ENCODE measurements around the gene CNTNAP2.
"Not testable (repeated sequence)": the region's sequence is repeated elsewhere in the genome, so short reads cannot be mapped to it uniquely, and the experiment has no call there.

CNTNAP2 gene

GRCh38 chr7:147524726-147525250 is 1408.2 kb downstream of the CNTNAP2 start:
- no peak for DNase-seq

GRCh38 chr7:147525325-147525724 is 1408.7 kb downstream of the CNTNAP2 start:
- no peak for DNase-seq

DNA sequence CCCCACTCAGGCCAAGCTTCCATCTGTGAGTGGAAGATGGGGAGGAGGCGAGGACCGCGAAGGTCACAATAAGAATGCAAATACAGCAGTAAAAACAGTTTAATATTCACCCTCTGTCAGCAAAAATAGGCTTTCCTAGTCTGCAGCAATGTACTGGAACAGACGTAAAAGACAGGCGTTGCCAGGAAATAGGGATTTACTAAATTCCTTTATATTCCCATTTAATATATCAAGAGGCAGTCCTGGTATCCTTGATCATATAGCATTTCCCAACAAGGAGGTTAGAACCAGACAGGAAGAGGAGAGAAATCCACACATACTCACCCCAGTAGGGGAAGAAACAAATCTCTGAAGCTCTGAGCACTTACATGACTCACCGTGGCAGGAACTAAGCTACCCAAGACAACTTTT is 1419.1 kb downstream of the CNTNAP2 start:
- DNase-seq = no peak

- DNase-seq = no peak
These were observed 1423.1 kb downstream of the CNTNAP2 start for GRCh38 chr7:147539685-147540084.

GRCh38 chr7:147540743-147541142 is 1424.1 kb downstream of the CNTNAP2 start:
- DNase-seq = no peak

DNA sequence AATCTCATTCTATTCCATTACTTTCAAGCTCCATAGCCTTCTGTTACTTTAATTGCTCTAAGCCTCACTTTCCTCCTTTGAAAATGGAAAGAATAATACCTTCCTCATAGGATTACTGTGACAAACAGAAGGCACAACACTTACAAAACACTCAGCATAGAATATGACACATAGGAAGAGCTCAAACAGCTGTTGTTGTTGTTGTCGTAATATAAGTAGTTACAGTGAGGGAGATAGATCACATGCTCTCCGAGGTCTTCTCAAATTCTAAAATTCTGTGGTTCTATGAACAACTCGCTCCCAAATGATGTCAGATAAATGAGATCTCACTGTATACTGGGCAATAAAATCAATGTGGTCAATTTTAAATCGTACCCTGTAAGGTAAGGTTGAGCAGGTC is 1424.7 kb downstream of the CNTNAP2 start:
- DNase-seq = no peak

GRCh38 chr7:147547252-147547897 is 1430.8 kb downstream of the CNTNAP2 start:
- DNase-seq = no peak

DNA sequence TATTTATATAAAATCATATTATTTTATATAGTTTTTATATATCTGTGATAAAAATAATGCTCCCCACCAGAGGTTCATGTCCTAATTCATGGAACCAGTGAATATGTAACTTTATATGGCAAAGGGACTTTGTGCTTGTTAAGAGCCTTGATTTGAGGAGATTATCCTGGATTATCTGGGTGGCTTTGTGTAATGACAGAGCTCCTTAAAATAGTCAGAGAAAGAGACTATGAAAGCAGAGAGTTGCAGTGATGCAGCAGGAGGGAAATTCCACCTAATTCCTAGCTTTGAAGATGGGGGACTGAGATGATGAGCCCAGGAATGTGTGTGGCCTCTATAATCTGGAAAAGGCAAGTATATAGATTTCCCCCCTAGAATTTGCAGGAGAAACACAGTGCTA is 1439.7 kb downstream of the CNTNAP2 start:
- no peak for DNase-seq

GRCh38 chr7:147563669-147564068 is 1447.1 kb downstream of the CNTNAP2 start:
- DNase-seq = no peak

DNA sequence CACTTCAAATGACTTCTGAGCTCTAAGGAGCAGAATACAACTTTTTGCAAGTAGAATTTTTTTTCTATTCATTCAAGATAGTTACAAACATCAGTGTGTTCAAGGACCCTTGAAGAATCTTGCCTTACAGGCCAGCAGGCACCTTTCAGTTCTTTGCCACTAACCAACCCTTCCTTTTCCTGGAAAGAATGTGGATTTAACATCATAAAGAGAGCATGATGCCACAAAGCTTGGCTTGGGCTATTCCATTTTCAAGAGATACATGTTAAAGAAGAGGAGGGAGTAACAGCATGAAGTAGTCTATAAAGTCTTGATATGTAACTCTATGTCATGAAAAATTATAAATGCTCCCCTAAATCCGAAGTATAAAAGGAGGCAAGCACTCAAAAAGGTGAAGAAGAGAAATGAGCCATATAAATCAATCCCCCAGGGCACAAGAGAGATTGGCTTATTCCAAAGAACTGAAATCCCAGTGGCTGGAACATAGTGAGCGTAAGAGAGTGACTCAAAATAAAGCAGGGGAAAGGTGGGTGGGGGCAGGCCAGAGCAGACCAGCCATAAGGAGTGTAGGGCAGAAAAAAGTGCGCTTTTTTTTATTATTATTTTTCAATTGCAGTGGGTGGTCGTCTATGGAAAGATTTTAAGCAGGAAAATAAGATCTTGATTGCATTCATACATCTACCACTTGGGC is 1448.3 kb downstream of the CNTNAP2 start:
- DNase-seq = no peak

DNA sequence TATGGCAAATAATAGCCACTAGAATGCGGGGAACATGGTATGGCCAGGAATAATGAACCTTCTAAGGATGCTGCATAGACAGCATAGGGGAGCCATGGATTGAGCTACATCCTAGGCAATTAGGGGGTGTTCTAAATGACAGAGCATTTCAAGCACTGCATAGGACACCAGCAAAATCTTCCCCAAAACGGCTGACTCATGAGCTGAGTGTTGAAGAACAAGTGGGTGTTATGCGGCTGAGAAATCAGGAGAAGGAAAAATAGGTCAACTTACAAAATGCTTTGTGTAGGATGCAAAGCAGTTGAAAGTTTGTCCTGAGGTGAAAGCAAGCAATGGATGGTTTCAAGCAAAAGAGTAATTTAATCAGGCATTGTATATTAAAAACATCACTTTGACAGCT is 1450.4 kb downstream of the CNTNAP2 start:
- no peak for DNase-seq

- DNase-seq = no peak
These were observed 1452.7 kb downstream of the CNTNAP2 start for GRCh38 chr7:147569116-147569913.

DNA sequence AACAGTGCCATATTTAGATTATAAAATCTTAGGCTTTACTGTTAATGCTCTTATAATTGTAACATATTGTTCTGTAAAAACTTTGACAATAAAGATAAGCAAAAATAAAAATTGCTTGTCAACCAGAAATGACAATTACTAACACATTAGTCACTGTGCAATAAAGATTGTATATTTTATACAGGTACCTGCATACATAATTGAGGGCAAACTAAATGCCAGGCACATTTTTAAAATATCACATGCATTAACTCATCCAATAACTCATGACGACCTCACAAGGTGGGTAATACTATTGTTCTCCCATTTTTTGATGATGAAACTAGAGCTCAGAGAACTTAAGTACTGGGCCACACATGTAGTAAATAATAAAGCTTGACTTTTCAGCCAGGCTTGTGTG is 1453.8 kb downstream of the CNTNAP2 start:
- no peak for DNase-seq

- no peak for DNase-seq
These were observed 1455.0 kb downstream of the CNTNAP2 start for GRCh38 chr7:147571436-147572185.

DNA sequence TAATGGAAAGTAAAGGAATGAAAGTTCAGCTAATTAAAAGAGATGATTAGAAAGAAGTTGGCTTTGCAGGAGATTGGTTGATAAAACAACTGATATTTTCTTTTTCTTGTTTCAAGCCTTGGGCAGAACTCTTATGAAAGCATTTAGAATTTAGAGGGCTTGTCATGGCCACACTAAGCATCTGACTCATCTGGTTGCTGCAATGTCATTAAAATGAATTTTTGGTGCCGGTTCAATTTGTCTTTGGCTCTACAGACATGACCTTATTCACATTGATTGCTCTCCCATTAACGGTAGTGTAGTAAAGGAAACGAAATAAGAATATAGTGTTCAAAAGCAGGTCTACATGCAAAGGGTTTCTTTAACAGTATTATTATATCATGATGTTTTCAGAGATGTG is 1461.6 kb downstream of the CNTNAP2 start:
- no peak for DNase-seq

GRCh38 chr7:147579148-147579547 is 1462.5 kb downstream of the CNTNAP2 start:
- no peak for DNase-seq

- no peak for DNase-seq
These were observed 1468.2 kb downstream of the CNTNAP2 start for GRCh38 chr7:147584771-147585193.

DNA sequence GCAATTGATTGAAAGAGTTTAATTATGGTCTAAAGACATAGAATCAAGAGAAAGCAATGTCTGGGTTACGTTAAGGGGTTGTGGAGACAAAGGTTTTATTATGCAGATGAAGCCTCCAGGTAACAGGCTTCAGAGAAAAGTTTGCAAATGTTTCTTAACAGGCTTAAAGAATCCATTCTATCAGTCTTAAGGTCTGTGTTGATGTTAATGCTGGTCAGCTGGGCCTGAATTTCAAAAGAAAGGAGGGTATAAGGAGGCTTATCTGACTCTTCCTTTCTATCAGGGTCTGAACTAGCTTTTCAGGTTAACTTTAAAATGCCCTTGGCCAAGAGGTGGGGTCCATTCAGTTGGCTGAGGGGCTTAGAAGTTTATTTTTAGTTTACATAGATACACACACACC is 1469.5 kb downstream of the CNTNAP2 start:
- DNase-seq = no peak

DNA sequence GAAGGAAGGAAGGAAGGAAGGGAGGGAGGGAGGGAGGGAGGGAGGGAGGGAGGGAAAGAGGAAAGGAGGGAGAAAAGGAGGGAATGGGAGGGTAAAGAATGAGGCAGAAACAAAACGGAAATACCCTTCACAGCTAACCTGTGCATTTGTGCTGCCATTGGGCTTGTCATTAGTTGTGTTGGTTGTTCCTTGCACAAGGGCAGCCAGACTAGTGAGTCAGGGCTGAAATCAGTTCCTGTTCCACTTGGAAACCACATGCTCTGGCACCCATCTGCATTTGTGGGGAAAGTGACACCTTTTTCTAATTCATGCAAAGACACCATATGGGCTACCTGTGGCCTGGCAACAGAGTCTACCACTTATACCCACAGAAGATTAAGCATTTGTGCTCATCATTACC is 1469.9 kb downstream of the CNTNAP2 start:
- DNase-seq = no peak

- no peak for DNase-seq
These were observed 1476.9 kb downstream of the CNTNAP2 start for GRCh38 chr7:147593271-147594057.

- no peak for DNase-seq
These were observed 1478.4 kb downstream of the CNTNAP2 start for GRCh38 chr7:147595042-147595441.

DNA sequence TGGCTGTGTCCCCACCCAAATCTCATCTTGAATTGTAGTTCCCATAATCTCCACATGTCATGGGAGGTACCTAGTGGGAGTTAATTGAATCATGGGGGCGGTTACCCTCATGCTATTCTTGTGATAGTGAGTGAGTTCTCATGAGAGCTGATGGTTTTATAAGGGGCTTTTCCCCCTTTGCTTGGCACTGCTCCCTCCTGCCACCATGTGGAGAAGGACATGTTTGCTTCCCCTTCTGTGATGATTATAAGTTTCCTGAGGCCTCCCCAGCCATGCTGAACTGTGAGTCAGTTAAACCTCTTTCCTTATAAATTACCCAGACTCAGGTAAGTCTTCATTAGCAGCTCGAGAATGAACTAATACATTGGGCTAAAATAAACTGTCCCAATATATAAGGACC is 1482.1 kb downstream of the CNTNAP2 start:
- not testable (repeated sequence) for DNase-seq

Measured in NCI-H510A treated with DMSO at 0.1 percent for 48 hours (cell line).